ENCODE results near the gene PARD3B. TPM values are rescaled to one million over a fixed set of nuclear protein-coding genes. Genes with fewer than 3 reads are reported as not detected.
A peak's percentile ranks its signal among the peaks of the same experiment; 100 is the strongest.

Gene PARD3B
- total and polyA plus RNA-seq, 2 of the 4 experiments (the other 2 are of a cell fraction) = 3.3 to 15.6 TPM

DNA sequence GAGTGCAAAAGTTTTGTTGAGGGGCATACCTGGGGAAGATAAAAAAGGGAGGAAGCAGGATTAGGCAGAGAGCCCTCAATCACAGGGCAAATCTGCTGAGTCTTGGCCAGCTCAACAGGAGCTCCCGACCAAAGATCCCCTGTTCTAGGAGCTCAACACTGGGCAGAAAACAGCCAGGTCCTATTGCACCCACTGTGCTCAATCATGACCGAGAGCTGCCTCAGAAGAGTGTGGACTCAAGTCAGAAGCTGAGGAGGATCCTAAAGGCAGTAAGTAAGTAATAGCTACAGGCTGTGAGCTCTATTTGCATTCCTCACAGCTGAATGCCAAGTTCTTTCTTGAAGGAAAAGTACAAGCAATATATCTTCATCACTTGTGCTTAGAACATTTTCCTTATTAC, 802.6 kb downstream of the PARD3B start:
- H3K23ac ChIP-seq (ENCODE audit: low read depth, low read length) = no peak overlapping the region; the same call in 1 of the 2 replicates
- WGBS, 2 experiments (ENCODE audit: extremely low coverage in 2 of 2, insufficient read length in 1 of 2) = no CpG with 5 or more reads among the region's 2 CpGs
- H2AK5ac ChIP-seq (ENCODE audit: low read depth, low read length) = no peak overlapping the region
- no peak overlapping the region for H3K4ac ChIP-seq (ENCODE audit: low read depth, low read length)
- no peaks in the 10 kb centered on the region; a peak in 1 of 4 replicates for H3K79me1 ChIP-seq (ENCODE audit: low read depth in 1 of 2, low read length in 2 of 2)
- no peaks in the 10 kb centered on the region for H3K9me1 ChIP-seq (ENCODE audit: insufficient read depth, low read length)
- H3K4me1 ChIP-seq (ENCODE audit: control insufficient read depth, insufficient read depth, low read length) = peaks cover 3% of the 10 kb centered on the region; the same call in 1 of the 2 replicates
- POLR2A ChIA-PET (ENCODE audit: unreplicated experiment) = interaction anchor here (1.2 kb wide), 1 partner anchor 10 kb away, joined by 3 read pairs; no protein-coding TSS in a partner anchor
- intact Hi-C loops (cut with micrococcal nuclease) (no loop called here), dilution Hi-C loops (cut with HindIII; ENCODE audit: low sequenced_read_pairs, unreplicated experiment) (no loop called here), in situ Hi-C loops (cut with MboI; ENCODE audit: low sequenced_read_pairs) (no loop called here)
- TF ChIP-seq CEBPB (IDR thresholded peaks at IDR 0.05; ENCODE audit: low read depth, low read length) (no peak), MXI1 (IDR thresholded peaks at IDR 0.05; ENCODE audit: borderline replicate concordance, low read depth, low read length) (no peak), RAD21 (IDR thresholded peaks at IDR 0.05; ENCODE audit: low read length) (no peak), CHD1 (IDR thresholded peaks at IDR 0.05; ENCODE audit: low read depth, low read length) (no peak), MAZ (IDR thresholded peaks at IDR 0.05; ENCODE audit: borderline replicate concordance, low read depth, low read length) (no peak), RCOR1 (IDR thresholded peaks at IDR 0.05; ENCODE audit: insufficient replicate concordance, low read length) (no peak), FOS (IDR thresholded peaks at IDR 0.05; ENCODE audit: low read depth, low read length) (no peak), SMC3 (IDR thresholded peaks at IDR 0.05; ENCODE audit: low read depth, low read length) (no peak), MAFK (IDR thresholded peaks at IDR 0.05; ENCODE audit: low read depth, low read length) (no peak)
- TF ChIP-seq, protein P1, sequence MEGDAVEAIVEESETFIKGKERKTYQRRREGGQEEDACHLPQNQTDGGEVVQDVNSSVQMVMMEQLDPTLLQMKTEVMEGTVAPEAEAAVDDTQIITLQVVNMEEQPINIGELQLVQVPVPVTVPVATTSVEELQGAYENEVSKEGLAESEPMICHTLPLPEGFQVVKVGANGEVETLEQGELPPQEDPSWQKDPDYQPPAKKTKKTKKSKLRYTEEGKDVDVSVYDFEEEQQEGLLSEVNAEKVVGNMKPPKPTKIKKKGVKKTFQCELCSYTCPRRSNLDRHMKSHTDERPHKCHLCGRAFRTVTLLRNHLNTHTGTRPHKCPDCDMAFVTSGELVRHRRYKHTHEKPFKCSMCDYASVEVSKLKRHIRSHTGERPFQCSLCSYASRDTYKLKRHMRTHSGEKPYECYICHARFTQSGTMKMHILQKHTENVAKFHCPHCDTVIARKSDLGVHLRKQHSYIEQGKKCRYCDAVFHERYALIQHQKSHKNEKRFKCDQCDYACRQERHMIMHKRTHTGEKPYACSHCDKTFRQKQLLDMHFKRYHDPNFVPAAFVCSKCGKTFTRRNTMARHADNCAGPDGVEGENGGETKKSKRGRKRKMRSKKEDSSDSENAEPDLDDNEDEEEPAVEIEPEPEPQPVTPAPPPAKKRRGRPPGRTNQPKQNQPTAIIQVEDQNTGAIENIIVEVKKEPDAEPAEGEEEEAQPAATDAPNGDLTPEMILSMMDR (conservative IDR thresholded peaks at IDR 0.05; ENCODE audit: low read depth, low read length) = no peak
- H2BK20ac ChIP-seq (ENCODE audit: low read depth, low read length) = no peak overlapping the region
- no peak overlapping the region for H3K9ac ChIP-seq (ENCODE audit: low read depth, low read length)
- BruUV-seq (replicated peaks) = no TSS peak
- no peak overlapping the region for H4K5ac ChIP-seq (ENCODE audit: low read depth, low read length)
- no peak overlapping the region for H4K8ac ChIP-seq (ENCODE audit: low read depth in 2 of 2, low read length in 2 of 2)
- no peak overlapping the region for H3K56ac ChIP-seq (ENCODE audit: extremely low read depth, insufficient read depth, low read length)
- no peak overlapping the region for H3K4me2 ChIP-seq (ENCODE audit: low read depth, low read length)
- H4K20me1 ChIP-seq (ENCODE audit: insufficient read depth, low read length) = no peaks in the 10 kb centered on the region
- H2BK120ac ChIP-seq (ENCODE audit: low read depth, low read length) = no peak overlapping the region
- no peak overlapping the region for H2BK15ac ChIP-seq (ENCODE audit: low read depth, low read length)
- no peak overlapping the region for H3K14ac ChIP-seq (replicated peaks; ENCODE audit: low read depth, low read length)
- no peaks in the 10 kb centered on the region for H3K9me3 ChIP-seq (ENCODE audit: control insufficient read depth, insufficient read depth, low read length)
- no peak overlapping the region for H3K4me3 ChIP-seq (ENCODE audit: insufficient read depth, low read depth, low read length)
- no peak overlapping the region for H2BK5ac ChIP-seq (ENCODE audit: low read depth, low read length, poor library complexity, severe bottlenecking)
- H3K36me3 ChIP-seq (ENCODE audit: control insufficient read depth, insufficient read depth, low read length) = no peaks in the 10 kb centered on the region
- ATAC-seq (ENCODE audit: low read depth) (peak; percentile 37; the same call in 1 of the 2 replicates), DNase-seq (no peak)
- no peaks in the 10 kb centered on the region for H3K27me3 ChIP-seq (ENCODE audit: control insufficient read depth, insufficient read depth, low read length)
- H3K18ac ChIP-seq (ENCODE audit: low read depth, low read length) = no peak overlapping the region
- H4K91ac ChIP-seq (ENCODE audit: insufficient read depth, low read depth, low read length) = no peak overlapping the region
- H2AFZ ChIP-seq (replicated peaks; ENCODE audit: low read length, poor library complexity) = no peak overlapping the region
- H2AK9ac ChIP-seq (replicated peaks; ENCODE audit: low read depth, low read length, poor library complexity) = no peak overlapping the region
- CTCF ChIA-PET = interaction anchor here (1.1 kb wide), 1 partner anchor 476 kb away, joined by 3 read pairs; no protein-coding TSS in a partner anchor
- H3K27ac ChIP-seq (ENCODE audit: insufficient read depth, low read length) = no peak overlapping the region
